HepG2 (cell line): ENCODE measurements around the gene DNAJC11. TPM values are rescaled to one million over a fixed set of nuclear protein-coding genes. Genes with fewer than 3 reads are reported as not detected.

Experiments
- ADNP ChIP-seq: sonication (generic); formaldehyde crosslinking; IDR thresholded peaks from 2 replicates; pipeline ENCODE4 v1.4.0; 2020; ENCODE audit warnings: missing genetic modification reagents
- ARHGAP35 ChIP-seq: sonication (generic); formaldehyde crosslinking; IDR thresholded peaks from 2 replicates; pipeline ENCODE4 v1.9.0; 2022; ENCODE audit warnings: mild to moderate bottlenecking, inconsistent platforms, moderate library complexity, missing genetic modification reagents, borderline replicate concordance
- ARNT ChIP-seq: fragments of 450-650 bp; IDR thresholded peaks from 2 replicates; pipeline ENCODE4 v1.6.1; 2017
- EED ChIP-seq: sonication (generic); formaldehyde crosslinking; IDR thresholded peaks from 2 replicates; pipeline ENCODE4 v1.5.0; 2020; ENCODE audit warnings: mild to moderate bottlenecking, missing genetic modification reagents
- HOXA3 ChIP-seq: sonication (generic); formaldehyde crosslinking; IDR thresholded peaks from 2 replicates; pipeline ENCODE4 v1.5.0; 2020; ENCODE audit warnings: missing genetic modification reagents
- MIXL1 ChIP-seq: IDR thresholded peaks from 2 replicates; pipeline ENCODE4 v1.6.1; 2016
- NFE2 ChIP-seq: sonication (generic); formaldehyde crosslinking; IDR thresholded peaks from 2 replicates; pipeline ENCODE4 v1.4.0; 2020; ENCODE audit warnings: missing genetic modification reagents
- PHF20 ChIP-seq: sonication (generic); formaldehyde crosslinking; IDR thresholded peaks from 2 replicates; pipeline ENCODE4 v1.5.0; 2020; ENCODE audit warnings: mild to moderate bottlenecking, missing genetic modification reagents
- RNF219 ChIP-seq: sonication (generic); formaldehyde crosslinking; IDR thresholded peaks from 2 replicates; pipeline ENCODE4 v1.5.0; 2020; ENCODE audit warnings: mild to moderate bottlenecking, missing genetic modification reagents
- TCF7L2 ChIP-seq: IDR thresholded peaks from 2 replicates; pipeline ENCODE4 v1.6.1; 2011; ENCODE audit warnings: mild to moderate bottlenecking, low read depth, low read length, moderate library complexity
- TEF ChIP-seq: sonication (generic); formaldehyde crosslinking; IDR thresholded peaks from 2 replicates; pipeline ENCODE4 v1.5.0; 2020; ENCODE audit warnings: missing genetic modification reagents
- ZBTB44 ChIP-seq: sonication (generic); formaldehyde crosslinking; IDR thresholded peaks from 2 replicates; pipeline ENCODE4 v1.4.0; 2020; ENCODE audit warnings: missing genetic modification reagents
- ZFP41 ChIP-seq: sonication (generic); formaldehyde crosslinking; IDR thresholded peaks from 2 replicates; pipeline ENCODE4 v1.4.0; 2020; ENCODE audit warnings: mild to moderate bottlenecking, missing genetic modification reagents, borderline replicate concordance
- ZFP82 ChIP-seq: sonication (generic); formaldehyde crosslinking; IDR thresholded peaks from 2 replicates; pipeline ENCODE4 v1.5.1; 2020; ENCODE audit warnings: mild to moderate bottlenecking, missing genetic modification reagents, borderline replicate concordance
- ZMYM3 ChIP-seq: sonication (generic); formaldehyde crosslinking; IDR thresholded peaks from 2 replicates; pipeline ENCODE4 v1.5.1; 2020; ENCODE audit warnings: mild to moderate bottlenecking, missing genetic modification reagents
- ZNF24 ChIP-seq: fragments of 450-650 bp; IDR thresholded peaks from 2 replicates; pipeline ENCODE4 v1.6.1; 2017; ENCODE audit warnings: antibody characterized with exemption, mild to moderate bottlenecking
- ZNF253 ChIP-seq: sonication (generic); formaldehyde crosslinking; IDR thresholded peaks from 2 replicates; pipeline ENCODE4 v1.8.0; 2022; ENCODE audit warnings: mild to moderate bottlenecking, missing genetic modification reagents, borderline replicate concordance
- ZNF430 ChIP-seq: sonication (generic); formaldehyde crosslinking; IDR thresholded peaks from 2 replicates; pipeline ENCODE4 v1.9.0; 2021; ENCODE audit warnings: mild to moderate bottlenecking, missing genetic modification reagents
- ZNF446 ChIP-seq: sonication (generic); formaldehyde crosslinking; IDR thresholded peaks from 2 replicates; pipeline ENCODE4 v1.5.0; 2020; ENCODE audit warnings: mild to moderate bottlenecking, missing genetic modification reagents
- ZNF484 ChIP-seq: sonication (generic); formaldehyde crosslinking; IDR thresholded peaks from 2 replicates; pipeline ENCODE4 v1.5.1; 2020; ENCODE audit warnings: mild to moderate bottlenecking, low read depth, missing genetic modification reagents, borderline replicate concordance
- ZNF556 ChIP-seq: sonication (generic); formaldehyde crosslinking; IDR thresholded peaks from 2 replicates; pipeline ENCODE4 v1.4.0; 2020; ENCODE audit warnings: mild to moderate bottlenecking, missing genetic modification reagents, borderline replicate concordance
- ZNF563 ChIP-seq: sonication (generic); formaldehyde crosslinking; IDR thresholded peaks from 2 replicates; pipeline ENCODE4 v1.8.0; 2022; ENCODE audit warnings: mild to moderate bottlenecking, moderate library complexity, missing genetic modification reagents
- ZNF569 ChIP-seq: sonication (generic); formaldehyde crosslinking; IDR thresholded peaks from 2 replicates; pipeline ENCODE4 v1.5.0; 2020; ENCODE audit warnings: mild to moderate bottlenecking, missing genetic modification reagents, moderate library complexity, borderline replicate concordance
- ZNF589 ChIP-seq: sonication (generic); formaldehyde crosslinking; conservative IDR thresholded peaks from 2 replicates; pipeline ENCODE4 v1.8.0; 2022; ENCODE audit warnings: mild to moderate bottlenecking, moderate library complexity, missing genetic modification reagents
- polyA plus RNA-seq, 8 experiments: library from polyadenylated mRNA; depleted of rRNA in 3 of 8; stranded (reverse) in 7 of 8; unstranded in 1 of 8; fragments of >200 nt; fragmentation: Illumina TruSeq in 4 of 8; extraction: Trizol in 4 of 8; gene quantifications; 2 replicates each; pipeline versions ENCODE4 v1.2.1 to v1.2.3, GENCODE V29; 2011 to 2016; ENCODE audit warnings: low read depth in 4 of 8, missing spikeins in 1 of 8, mixed read lengths in 1 of 8; ENCODE audit not compliant: insufficient read depth in 1 of 8
- total RNA-seq, 5 experiments: library from RNA; depleted of rRNA; stranded (reverse); fragments of >200 nt; fragmentation: Illumina TruSeq; extraction: Trizol; gene quantifications; 2 replicates each; pipeline ENCODE4 v1.2.3, GENCODE V29; 2016; ENCODE audit warnings: low read depth in 1 of 5
- TF ChIP-seq, protein P1 (sequence below): sonication (generic); formaldehyde crosslinking; IDR thresholded peaks from 2 replicates; pipeline ENCODE4 v1.8.0; 2022; ENCODE audit warnings: mild to moderate bottlenecking, missing genetic modification reagents, moderate library complexity

DNAJC11 gene
- total and polyA plus RNA-seq, 2 of the 13 experiments (the other 11 are each of a cell fraction or from before 2014, with no cell fraction given), result 25.1 to 47.6 TPM

DNA sequence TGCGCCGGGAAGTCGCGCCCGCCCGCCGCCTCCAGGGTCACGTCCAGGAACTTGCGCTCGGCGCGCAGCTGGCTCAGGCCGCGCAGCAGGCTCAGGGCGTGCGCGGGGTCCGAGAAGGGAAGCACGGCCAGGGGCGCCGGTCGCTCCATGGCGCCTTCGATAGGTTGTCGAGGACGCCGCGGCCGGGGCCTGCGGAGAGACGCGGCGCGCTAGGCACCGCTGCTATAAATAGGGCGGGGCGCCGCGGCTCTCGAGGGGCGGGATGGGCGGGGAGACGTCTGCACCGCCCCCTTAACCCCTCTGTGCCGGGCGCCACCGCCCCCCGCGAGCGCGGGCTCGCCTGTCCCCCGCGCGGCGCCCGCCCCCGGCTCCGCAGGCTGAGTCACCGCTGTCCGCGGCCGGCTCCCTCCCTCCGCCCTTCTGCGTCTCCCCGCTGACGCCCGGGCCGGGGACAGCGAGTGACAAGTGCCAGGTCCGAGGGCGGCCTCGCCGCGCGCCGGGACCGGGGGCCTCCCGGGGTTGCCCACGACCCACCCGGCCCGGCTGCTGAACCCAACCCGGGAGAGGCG, 98.9 kb downstream of the DNAJC11 start, which contains the start of gene KLHL21 (continued):
- TF ChIP-seq, protein P1, sequence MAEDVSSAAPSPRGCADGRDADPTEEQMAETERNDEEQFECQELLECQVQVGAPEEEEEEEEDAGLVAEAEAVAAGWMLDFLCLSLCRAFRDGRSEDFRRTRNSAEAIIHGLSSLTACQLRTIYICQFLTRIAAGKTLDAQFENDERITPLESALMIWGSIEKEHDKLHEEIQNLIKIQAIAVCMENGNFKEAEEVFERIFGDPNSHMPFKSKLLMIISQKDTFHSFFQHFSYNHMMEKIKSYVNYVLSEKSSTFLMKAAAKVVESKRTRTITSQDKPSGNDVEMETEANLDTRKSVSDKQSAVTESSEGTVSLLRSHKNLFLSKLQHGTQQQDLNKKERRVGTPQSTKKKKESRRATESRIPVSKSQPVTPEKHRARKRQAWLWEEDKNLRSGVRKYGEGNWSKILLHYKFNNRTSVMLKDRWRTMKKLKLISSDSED (CRISPR knock-in tag), result no peak; the same call in 1 of the 2 replicates
- TF ChIP-seq TCF7L2 (no peak), ZBTB44 (no peak), MIXL1 (CRISPR knock-in tag) (no peak), ZNF569 (no peak), ZMYM3 (CRISPR knock-in tag) (no peak), NFE2 (no peak), ZNF484 (CRISPR knock-in tag) (no peak), ZNF430 (CRISPR knock-in tag) (peak; percentile 87), ZNF563 (peak; percentile 64; the same call in 1 of the 2 replicates), ADNP (CRISPR knock-in tag) (no peak), ZNF446 (peak; percentile 34; the same call in 1 of the 2 replicates), TEF (CRISPR knock-in tag) (no peak), ZNF556 (CRISPR knock-in tag) (no peak), ZNF24 (no peak), RNF219 (CRISPR knock-in tag) (no peak), ZFP41 (CRISPR knock-in tag) (no peak), EED (CRISPR knock-in tag) (no peak; the same call in 1 of the 2 replicates), ARNT (no peak), ZNF589 (CRISPR knock-in tag) (no peak), ZFP82 (CRISPR knock-in tag) (no peak), ARHGAP35 (CRISPR knock-in tag) (no peak), ZNF253 (CRISPR knock-in tag) (no peak), HOXA3 (peak; percentile 71), PHF20 (CRISPR knock-in tag) (no peak)
